Measurements from ENCODE around the gene CSRP3. TPM values are rescaled to one million over a fixed set of nuclear protein-coding genes. Genes with fewer than 3 reads are reported as not detected.

The CSRP3 gene
- total RNA-seq, 2 experiments from 2014 or later, result not detected

GRCh38 chr11:19185516-19186052, 16.2 kb downstream of the CSRP3 start:
- H3K4me1 Mint-ChIP-seq (ENCODE audit: low read depth), result no peaks in the 10 kb centered on the region
- Histone ChIP-seq H3K36me3 (ENCODE audit: insufficient read depth, low read length) (no peaks in the 10 kb centered on the region), H3K27me3 (ENCODE audit: control insufficient read depth in 1 of 2, insufficient read depth in 2 of 2, low read length in 2 of 2) (no peaks in the 10 kb centered on the region), H3K9me3 (ENCODE audit: control insufficient read depth in 1 of 2, insufficient read depth in 1 of 2, low read length in 2 of 2) (no peaks in the 10 kb centered on the region), H3K4me3 (ENCODE audit: low read length) (no peak overlapping the region), H3K27ac (ENCODE audit: low read depth in 1 of 2, low read length in 2 of 2) (no peak overlapping the region), H3K4me1 (ENCODE audit: insufficient read depth, low read length) (no peaks in the 10 kb centered on the region)
- POLR2A ChIA-PET, result no interaction called here
- no peaks in the 10 kb centered on the region for H3K27me3 Mint-ChIP-seq
- CTCF ChIA-PET, result no interaction called here
- TF ChIP-seq, protein P1, sequence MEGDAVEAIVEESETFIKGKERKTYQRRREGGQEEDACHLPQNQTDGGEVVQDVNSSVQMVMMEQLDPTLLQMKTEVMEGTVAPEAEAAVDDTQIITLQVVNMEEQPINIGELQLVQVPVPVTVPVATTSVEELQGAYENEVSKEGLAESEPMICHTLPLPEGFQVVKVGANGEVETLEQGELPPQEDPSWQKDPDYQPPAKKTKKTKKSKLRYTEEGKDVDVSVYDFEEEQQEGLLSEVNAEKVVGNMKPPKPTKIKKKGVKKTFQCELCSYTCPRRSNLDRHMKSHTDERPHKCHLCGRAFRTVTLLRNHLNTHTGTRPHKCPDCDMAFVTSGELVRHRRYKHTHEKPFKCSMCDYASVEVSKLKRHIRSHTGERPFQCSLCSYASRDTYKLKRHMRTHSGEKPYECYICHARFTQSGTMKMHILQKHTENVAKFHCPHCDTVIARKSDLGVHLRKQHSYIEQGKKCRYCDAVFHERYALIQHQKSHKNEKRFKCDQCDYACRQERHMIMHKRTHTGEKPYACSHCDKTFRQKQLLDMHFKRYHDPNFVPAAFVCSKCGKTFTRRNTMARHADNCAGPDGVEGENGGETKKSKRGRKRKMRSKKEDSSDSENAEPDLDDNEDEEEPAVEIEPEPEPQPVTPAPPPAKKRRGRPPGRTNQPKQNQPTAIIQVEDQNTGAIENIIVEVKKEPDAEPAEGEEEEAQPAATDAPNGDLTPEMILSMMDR (IDR thresholded peaks at IDR 0.05), result no peak
- intact Hi-C loops (cut with DNase I, micrococcal nuclease), result no loop called here
- H3K36me3 Mint-ChIP-seq (ENCODE audit: low read depth), result no peaks in the 10 kb centered on the region
- no peak overlapping the region for H3K27ac Mint-ChIP-seq
- no peak overlapping the region for H3K4me3 Mint-ChIP-seq
- DNase-seq (no peak), ATAC-seq (ENCODE audit: poor library complexity) (no peak)
- no peaks in the 10 kb centered on the region for H3K9me3 Mint-ChIP-seq

- ATAC-seq (ENCODE audit: poor library complexity) (no peak), DNase-seq (no peak)
- TF ChIP-seq, protein P1 (IDR thresholded peaks at IDR 0.05), result no peak
- Mint-ChIP-seq H3K36me3 (ENCODE audit: low read depth) (no peaks in the 10 kb centered on the region), H3K27ac (no peak overlapping the region), H3K4me1 (ENCODE audit: low read depth) (no peaks in the 10 kb centered on the region), H3K27me3 (no peaks in the 10 kb centered on the region), H3K9me3 (no peaks in the 10 kb centered on the region), H3K4me3 (no peak overlapping the region)
- ChIA-PET POLR2A (no interaction called here), CTCF (no interaction called here)
- H3K4me1 ChIP-seq (ENCODE audit: insufficient read depth, low read length), result no peaks in the 10 kb centered on the region
- H3K9me3 ChIP-seq (ENCODE audit: control insufficient read depth in 1 of 2, insufficient read depth in 1 of 2, low read length in 2 of 2), result no peaks in the 10 kb centered on the region
- no peaks in the 10 kb centered on the region for H3K27me3 ChIP-seq (ENCODE audit: control insufficient read depth in 1 of 2, insufficient read depth in 2 of 2, low read length in 2 of 2)
- H3K36me3 ChIP-seq (ENCODE audit: insufficient read depth, low read length), result no peaks in the 10 kb centered on the region
- no peak overlapping the region for H3K4me3 ChIP-seq (ENCODE audit: low read length)
- intact Hi-C loops (cut with DNase I, micrococcal nuclease), result no loop called here
- no peak overlapping the region for H3K27ac ChIP-seq (ENCODE audit: low read depth in 1 of 2, low read length in 2 of 2)
Observed at GRCh38 chr11:19185036-19185435, 16.7 kb downstream of the CSRP3 start.

DNA sequence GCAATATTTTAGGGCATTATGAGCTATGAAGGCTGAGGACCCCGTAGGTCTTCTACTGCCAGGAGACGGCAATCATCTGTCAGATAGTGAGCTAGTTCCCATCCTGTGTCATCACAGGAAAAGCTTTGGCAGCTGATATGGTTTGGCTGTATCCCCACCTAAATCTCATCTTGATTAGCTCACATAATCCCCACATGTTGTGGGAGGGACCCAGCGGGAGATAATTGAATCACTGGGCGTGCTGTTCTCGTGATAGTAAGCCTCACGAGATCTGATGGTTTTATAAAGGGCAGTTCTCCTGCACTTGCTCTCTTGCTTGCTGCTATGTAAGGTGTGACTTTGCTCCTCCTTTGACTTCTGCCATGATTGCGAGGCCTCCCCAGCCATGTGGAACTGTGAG, 18.1 kb downstream of the CSRP3 start:
- intact Hi-C loops (cut with DNase I, micrococcal nuclease), result no loop called here
- Mint-ChIP-seq H3K27ac (no peak overlapping the region), H3K9me3 (no peaks in the 10 kb centered on the region), H3K4me3 (no peak overlapping the region), H3K4me1 (ENCODE audit: low read depth) (no peaks in the 10 kb centered on the region), H3K36me3 (ENCODE audit: low read depth) (no peaks in the 10 kb centered on the region), H3K27me3 (no peaks in the 10 kb centered on the region)
- no peaks in the 10 kb centered on the region for H3K4me1 ChIP-seq (ENCODE audit: insufficient read depth, low read length)
- POLR2A ChIA-PET, result no interaction called here
- ATAC-seq (ENCODE audit: poor library complexity) (no peak), DNase-seq (no peak)
- H3K4me3 ChIP-seq (ENCODE audit: low read length), result no peak overlapping the region
- TF ChIP-seq, protein P1 (IDR thresholded peaks at IDR 0.05), result no peak
- no peaks in the 10 kb centered on the region for H3K9me3 ChIP-seq (ENCODE audit: control insufficient read depth in 1 of 2, insufficient read depth in 1 of 2, low read length in 2 of 2)
- no peak overlapping the region for H3K27ac ChIP-seq (ENCODE audit: low read depth in 1 of 2, low read length in 2 of 2)
- no peaks in the 10 kb centered on the region for H3K36me3 ChIP-seq (ENCODE audit: insufficient read depth, low read length)
- CTCF ChIA-PET, result no interaction called here
- H3K27me3 ChIP-seq (ENCODE audit: control insufficient read depth in 1 of 2, insufficient read depth in 2 of 2, low read length in 2 of 2), result no peaks in the 10 kb centered on the region
